Measurements from ENCODE around the gene MPL.

MPL gene

DNA sequence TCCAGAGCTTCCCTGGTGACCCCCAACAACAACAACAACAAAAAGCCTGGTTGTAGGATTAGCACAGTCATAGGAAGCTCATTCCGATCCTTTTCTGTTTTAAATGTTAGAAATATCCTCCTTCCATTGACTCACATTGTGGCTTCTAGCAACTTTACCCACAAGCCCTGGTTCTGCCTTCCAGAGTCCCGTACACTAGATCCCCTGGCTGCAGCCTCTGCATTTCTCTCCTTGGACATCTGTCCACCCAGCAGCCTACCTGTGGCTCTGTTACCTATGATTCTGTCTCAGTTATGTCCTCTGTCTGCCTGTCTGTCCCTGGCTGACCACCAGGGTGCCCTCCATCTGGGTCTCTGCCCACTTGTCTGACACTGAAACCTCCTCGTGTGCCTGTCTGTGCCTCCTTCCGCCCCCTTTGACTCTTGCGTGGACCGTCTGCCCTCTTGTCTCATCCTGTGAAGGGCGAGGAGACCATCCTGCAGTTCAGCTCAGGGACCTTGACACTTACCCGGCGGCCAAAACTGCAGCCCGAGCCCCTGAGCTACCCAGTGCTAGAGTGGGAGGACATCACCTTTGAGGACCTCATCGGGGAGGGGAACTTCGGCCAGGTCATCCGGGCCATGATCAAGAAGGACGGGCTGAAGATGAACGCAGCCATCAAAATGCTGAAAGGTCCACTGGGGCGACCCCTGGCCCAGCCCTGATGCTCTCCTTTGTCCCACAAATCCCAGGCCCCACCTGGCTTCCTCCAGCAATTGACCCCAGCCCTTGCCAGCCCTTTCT lies 20.7 kb upstream of the MPL start:
- no peak overlapping the region for H3K9ac ChIP-seq (ENCODE audit: low read length)
- no peaks in the 10 kb centered on the region for H3K36me3 ChIP-seq (ENCODE audit: control insufficient read depth, insufficient read depth, low read length)
- no peaks in the 10 kb centered on the region for H3K27me3 ChIP-seq (ENCODE audit: control insufficient read depth, insufficient read depth, low read length)
- no peaks in the 10 kb centered on the region for H3K4me1 ChIP-seq (ENCODE audit: control insufficient read depth, insufficient read depth, low read length)
- H3K4me3 ChIP-seq (ENCODE audit: low read depth, low read length), result no peak overlapping the region
- H3K27ac ChIP-seq (ENCODE audit: low read depth, low read length), result no peak overlapping the region
- no peaks in the 10 kb centered on the region for H3K9me3 ChIP-seq (ENCODE audit: control insufficient read depth, insufficient read depth, low read depth, low read length)

DNA sequence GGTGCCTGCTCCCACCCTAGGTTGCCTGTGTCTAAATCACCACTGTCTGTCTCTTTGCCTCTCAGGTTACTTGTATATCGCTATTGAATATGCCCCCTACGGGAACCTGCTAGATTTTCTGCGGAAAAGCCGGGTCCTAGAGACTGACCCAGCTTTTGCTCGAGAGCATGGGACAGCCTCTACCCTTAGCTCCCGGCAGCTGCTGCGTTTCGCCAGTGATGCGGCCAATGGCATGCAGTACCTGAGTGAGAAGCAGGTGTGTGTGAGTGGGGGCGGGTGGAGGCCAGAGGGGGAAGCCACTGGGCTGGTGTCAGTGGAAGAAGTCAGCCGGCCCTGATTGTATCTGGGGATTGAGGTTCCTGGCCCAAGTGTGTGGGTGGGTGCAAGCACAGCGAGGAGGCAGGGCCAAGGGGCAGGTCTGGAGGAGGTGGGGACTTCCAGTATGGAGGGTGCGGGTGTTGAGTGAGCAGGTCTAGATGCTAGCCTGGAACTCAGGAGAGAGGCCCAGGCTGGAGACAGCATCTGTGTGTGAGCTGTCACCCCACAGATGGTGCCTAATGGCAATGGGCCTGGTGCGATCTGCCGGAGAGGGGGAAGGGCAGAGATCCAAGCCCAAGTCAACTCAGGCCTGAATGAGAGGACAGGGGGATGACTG lies 19.7 kb upstream of the MPL start:
- H3K36me3 ChIP-seq (ENCODE audit: control insufficient read depth, insufficient read depth, low read length), result no peaks in the 10 kb centered on the region
- no peak overlapping the region for H3K27ac ChIP-seq (ENCODE audit: low read depth, low read length)
- no peak overlapping the region for H3K4me3 ChIP-seq (ENCODE audit: low read depth, low read length)
- no peak overlapping the region for H3K9ac ChIP-seq (ENCODE audit: low read length)
- H3K27me3 ChIP-seq (ENCODE audit: control insufficient read depth, insufficient read depth, low read length), result no peaks in the 10 kb centered on the region
- H3K4me1 ChIP-seq (ENCODE audit: control insufficient read depth, insufficient read depth, low read length), result no peaks in the 10 kb centered on the region
- no peaks in the 10 kb centered on the region for H3K9me3 ChIP-seq (ENCODE audit: control insufficient read depth, insufficient read depth, low read depth, low read length)

DNA sequence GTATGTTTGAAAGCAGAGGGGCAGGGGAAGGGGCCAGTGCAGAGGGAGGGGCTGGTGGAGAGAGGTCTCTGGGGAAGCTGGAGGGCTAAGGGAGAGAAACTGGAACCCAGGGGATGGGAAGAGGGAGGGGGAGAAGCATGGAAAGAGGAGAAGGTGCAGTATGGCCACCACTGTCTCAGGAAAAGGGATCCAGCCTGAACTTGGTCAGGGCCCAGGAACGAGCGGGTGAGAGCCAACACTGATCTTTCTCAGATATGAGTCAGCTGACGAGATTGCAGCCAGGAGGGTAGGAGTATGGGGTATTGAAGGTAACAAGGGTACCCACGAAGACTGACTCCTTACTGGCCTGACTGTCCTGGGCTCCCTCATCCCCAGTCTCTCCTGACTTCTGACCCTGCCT lies 18.8 kb upstream of the MPL start:
- Histone ChIP-seq H3K27ac (ENCODE audit: low read depth, low read length) (no peak overlapping the region), H3K9ac (ENCODE audit: low read length) (no peak overlapping the region), H3K27me3 (ENCODE audit: control insufficient read depth, insufficient read depth, low read length) (no peaks in the 10 kb centered on the region), H3K4me1 (ENCODE audit: control insufficient read depth, insufficient read depth, low read length) (no peaks in the 10 kb centered on the region), H3K36me3 (ENCODE audit: control insufficient read depth, insufficient read depth, low read length) (no peaks in the 10 kb centered on the region), H3K9me3 (ENCODE audit: control insufficient read depth, insufficient read depth, low read depth, low read length) (no peaks in the 10 kb centered on the region), H3K4me3 (ENCODE audit: low read depth, low read length) (no peak overlapping the region)

DNA sequence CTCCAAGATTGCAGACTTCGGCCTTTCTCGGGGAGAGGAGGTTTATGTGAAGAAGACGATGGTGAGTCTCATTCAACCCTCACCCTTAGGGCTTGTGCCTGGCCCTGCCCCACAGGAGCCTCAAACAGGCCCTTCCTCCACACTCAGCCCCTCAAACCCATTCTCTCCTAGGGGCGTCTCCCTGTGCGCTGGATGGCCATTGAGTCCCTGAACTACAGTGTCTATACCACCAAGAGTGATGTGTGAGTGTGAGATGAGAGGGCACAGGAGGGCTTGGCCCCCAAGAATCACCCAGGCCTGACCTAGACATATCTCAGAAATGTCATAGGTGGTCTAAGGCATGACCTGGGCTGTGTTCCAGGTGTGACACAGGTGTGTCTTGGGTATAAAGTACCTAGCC lies 18.3 kb upstream of the MPL start:
- Histone ChIP-seq H3K4me3 (ENCODE audit: low read depth, low read length) (no peak overlapping the region), H3K27ac (ENCODE audit: low read depth, low read length) (no peak overlapping the region), H3K27me3 (ENCODE audit: control insufficient read depth, insufficient read depth, low read length) (no peaks in the 10 kb centered on the region), H3K4me1 (ENCODE audit: control insufficient read depth, insufficient read depth, low read length) (no peaks in the 10 kb centered on the region), H3K9ac (ENCODE audit: low read length) (no peak overlapping the region), H3K36me3 (ENCODE audit: control insufficient read depth, insufficient read depth, low read length) (no peaks in the 10 kb centered on the region), H3K9me3 (ENCODE audit: control insufficient read depth, insufficient read depth, low read depth, low read length) (no peaks in the 10 kb centered on the region)

DNA sequence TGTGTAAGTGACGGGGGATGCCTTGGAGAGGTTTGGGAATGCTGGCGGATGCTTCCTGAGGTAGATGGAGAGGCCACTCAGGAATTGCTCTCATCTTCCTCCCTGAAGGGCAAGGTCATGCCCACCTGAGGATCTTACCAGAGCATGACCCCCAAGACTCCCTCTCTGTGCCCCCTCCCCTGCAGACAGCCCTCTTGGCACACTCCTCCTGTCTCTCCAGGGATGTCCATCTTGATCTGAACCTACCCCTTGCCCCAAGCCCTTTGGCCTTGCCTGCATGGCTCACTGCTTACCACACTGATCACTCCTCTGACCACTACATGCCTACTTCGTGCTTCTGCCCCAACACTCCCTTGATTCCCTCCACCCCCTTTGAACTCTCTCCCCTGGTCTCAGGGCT lies 17.9 kb upstream of the MPL start:
- no peak overlapping the region for H3K4me3 ChIP-seq (ENCODE audit: low read depth, low read length)
- H3K4me1 ChIP-seq (ENCODE audit: control insufficient read depth, insufficient read depth, low read length), result no peaks in the 10 kb centered on the region
- no peak overlapping the region for H3K9ac ChIP-seq (ENCODE audit: low read length)
- no peaks in the 10 kb centered on the region for H3K36me3 ChIP-seq (ENCODE audit: control insufficient read depth, insufficient read depth, low read length)
- H3K27ac ChIP-seq (ENCODE audit: low read depth, low read length), result no peak overlapping the region
- no peaks in the 10 kb centered on the region for H3K27me3 ChIP-seq (ENCODE audit: control insufficient read depth, insufficient read depth, low read length)
- H3K9me3 ChIP-seq (ENCODE audit: control insufficient read depth, insufficient read depth, low read depth, low read length), result no peaks in the 10 kb centered on the region

DNA sequence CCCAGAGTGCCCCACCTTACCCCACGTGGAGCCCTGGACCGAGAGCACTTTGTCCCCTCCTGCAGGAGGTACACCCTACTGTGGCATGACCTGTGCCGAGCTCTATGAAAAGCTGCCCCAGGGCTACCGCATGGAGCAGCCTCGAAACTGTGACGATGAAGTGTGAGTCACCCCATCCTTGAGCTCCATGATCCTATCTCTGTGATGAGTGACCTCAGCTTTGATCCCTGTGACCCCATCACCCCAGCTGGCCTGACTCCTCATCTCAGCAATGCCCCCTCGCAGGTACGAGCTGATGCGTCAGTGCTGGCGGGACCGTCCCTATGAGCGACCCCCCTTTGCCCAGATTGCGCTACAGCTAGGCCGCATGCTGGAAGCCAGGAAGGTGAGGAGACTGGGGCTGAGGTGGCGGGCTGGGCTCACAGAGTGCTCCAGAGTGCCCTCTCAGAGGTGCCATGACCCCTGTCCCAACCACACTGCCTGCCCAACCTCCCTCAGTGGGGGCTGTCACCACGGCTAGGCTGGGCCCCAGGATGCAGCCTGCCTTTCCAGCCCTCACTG lies 16.2 kb upstream of the MPL start:
- H3K4me1 ChIP-seq (ENCODE audit: control insufficient read depth, insufficient read depth, low read length), result no peaks in the 10 kb centered on the region
- H3K27ac ChIP-seq (ENCODE audit: low read depth, low read length), result no peak overlapping the region
- H3K9me3 ChIP-seq (ENCODE audit: control insufficient read depth, insufficient read depth, low read depth, low read length), result 0 out of 2 replicates have a peak, but pooled peaks cover 3% of the 10 kb centered on the region
- no peaks in the 10 kb centered on the region for H3K27me3 ChIP-seq (ENCODE audit: control insufficient read depth, insufficient read depth, low read length)
- H3K4me3 ChIP-seq (ENCODE audit: low read depth, low read length), result no peak overlapping the region
- no peaks in the 10 kb centered on the region for H3K36me3 ChIP-seq (ENCODE audit: control insufficient read depth, insufficient read depth, low read length)
- no peak overlapping the region for H3K9ac ChIP-seq (ENCODE audit: low read length)

DNA sequence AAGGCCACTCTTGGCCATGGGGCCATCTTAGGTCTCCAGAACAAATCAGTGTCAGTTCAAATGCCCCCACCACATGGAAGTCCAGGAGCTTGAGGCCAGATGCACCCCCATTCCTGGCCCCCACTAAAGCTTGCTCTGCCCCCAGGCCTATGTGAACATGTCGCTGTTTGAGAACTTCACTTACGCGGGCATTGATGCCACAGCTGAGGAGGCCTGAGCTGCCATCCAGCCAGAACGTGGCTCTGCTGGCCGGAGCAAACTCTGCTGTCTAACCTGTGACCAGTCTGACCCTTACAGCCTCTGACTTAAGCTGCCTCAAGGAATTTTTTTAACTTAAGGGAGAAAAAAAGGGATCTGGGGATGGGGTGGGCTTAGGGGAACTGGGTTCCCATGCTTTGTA lies 15.1 kb upstream of the MPL start:
- H3K27ac ChIP-seq (ENCODE audit: low read depth, low read length), result no peak overlapping the region
- H3K4me3 ChIP-seq (ENCODE audit: low read depth, low read length), result no peak overlapping the region
- no peaks in the 10 kb centered on the region for H3K27me3 ChIP-seq (ENCODE audit: control insufficient read depth, insufficient read depth, low read length)
- no peaks in the 10 kb centered on the region for H3K4me1 ChIP-seq (ENCODE audit: control insufficient read depth, insufficient read depth, low read length)
- H3K9me3 ChIP-seq (ENCODE audit: control insufficient read depth, insufficient read depth, low read depth, low read length), result peaks cover 9% of the 10 kb centered on the region
- no peak overlapping the region for H3K9ac ChIP-seq (ENCODE audit: low read length)
- no peaks in the 10 kb centered on the region for H3K36me3 ChIP-seq (ENCODE audit: control insufficient read depth, insufficient read depth, low read length)

DNA sequence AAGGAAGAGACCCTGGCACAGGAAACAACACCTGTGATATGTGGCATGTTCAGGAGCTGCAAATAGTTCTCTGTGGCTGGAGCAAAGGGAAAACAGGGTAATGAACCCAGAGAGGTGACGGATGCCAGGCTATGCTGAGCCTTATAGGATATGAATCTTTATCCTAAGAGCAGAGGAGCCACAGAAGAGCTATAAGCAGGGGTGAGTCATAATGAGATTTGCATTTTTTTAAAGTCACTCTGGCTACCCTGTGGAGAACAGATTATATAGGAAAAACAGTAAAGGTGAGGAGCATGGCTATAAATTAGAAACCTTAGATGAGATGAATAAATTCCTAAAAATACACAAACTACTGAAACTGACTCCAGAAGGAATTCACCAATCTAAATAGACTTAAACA lies 12.8 kb upstream of the MPL start:
- peaks cover 16% of the 10 kb centered on the region for H3K9me3 ChIP-seq (ENCODE audit: control insufficient read depth, insufficient read depth, low read depth, low read length)
- peaks cover 2% of the 10 kb centered on the region; the same call in 1 of the 2 replicates for H3K4me1 ChIP-seq (ENCODE audit: control insufficient read depth, insufficient read depth, low read length)
- no peak overlapping the region for H3K27ac ChIP-seq (ENCODE audit: low read depth, low read length)
- no peak overlapping the region for H3K4me3 ChIP-seq (ENCODE audit: low read depth, low read length)
- H3K27me3 ChIP-seq (ENCODE audit: control insufficient read depth, insufficient read depth, low read length), result no peaks in the 10 kb centered on the region
- no peak overlapping the region for H3K9ac ChIP-seq (ENCODE audit: low read length)
- no peaks in the 10 kb centered on the region for H3K36me3 ChIP-seq (ENCODE audit: control insufficient read depth, insufficient read depth, low read length)

DNA sequence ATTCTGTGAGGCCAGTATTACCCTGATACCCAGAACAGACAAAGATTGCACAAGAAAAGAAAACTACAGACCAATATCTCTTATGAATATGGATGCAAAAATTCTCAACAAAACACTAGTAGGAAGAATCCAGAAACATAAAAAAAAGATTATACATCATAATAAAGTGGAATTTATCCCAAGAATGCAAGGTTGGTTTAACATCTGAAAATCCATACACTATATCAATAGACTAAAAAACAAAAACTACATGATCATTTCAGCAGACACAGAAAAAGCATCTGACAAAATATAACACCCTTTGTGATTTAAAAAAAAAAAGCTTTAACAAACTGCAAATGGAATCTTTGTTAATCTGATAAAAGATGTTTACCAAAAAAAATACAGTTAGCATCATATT lies 12.2 kb upstream of the MPL start:
- Histone ChIP-seq H3K36me3 (ENCODE audit: control insufficient read depth, insufficient read depth, low read length) (no peaks in the 10 kb centered on the region), H3K9ac (ENCODE audit: low read length) (no peak overlapping the region), H3K27ac (ENCODE audit: low read depth, low read length) (no peak overlapping the region), H3K4me1 (ENCODE audit: control insufficient read depth, insufficient read depth, low read length) (peaks cover 7% of the 10 kb centered on the region), H3K27me3 (ENCODE audit: control insufficient read depth, insufficient read depth, low read length) (no peaks in the 10 kb centered on the region), H3K9me3 (ENCODE audit: control insufficient read depth, insufficient read depth, low read depth, low read length) (peaks cover 16% of the 10 kb centered on the region), H3K4me3 (ENCODE audit: low read depth, low read length) (no peak overlapping the region)

DNA sequence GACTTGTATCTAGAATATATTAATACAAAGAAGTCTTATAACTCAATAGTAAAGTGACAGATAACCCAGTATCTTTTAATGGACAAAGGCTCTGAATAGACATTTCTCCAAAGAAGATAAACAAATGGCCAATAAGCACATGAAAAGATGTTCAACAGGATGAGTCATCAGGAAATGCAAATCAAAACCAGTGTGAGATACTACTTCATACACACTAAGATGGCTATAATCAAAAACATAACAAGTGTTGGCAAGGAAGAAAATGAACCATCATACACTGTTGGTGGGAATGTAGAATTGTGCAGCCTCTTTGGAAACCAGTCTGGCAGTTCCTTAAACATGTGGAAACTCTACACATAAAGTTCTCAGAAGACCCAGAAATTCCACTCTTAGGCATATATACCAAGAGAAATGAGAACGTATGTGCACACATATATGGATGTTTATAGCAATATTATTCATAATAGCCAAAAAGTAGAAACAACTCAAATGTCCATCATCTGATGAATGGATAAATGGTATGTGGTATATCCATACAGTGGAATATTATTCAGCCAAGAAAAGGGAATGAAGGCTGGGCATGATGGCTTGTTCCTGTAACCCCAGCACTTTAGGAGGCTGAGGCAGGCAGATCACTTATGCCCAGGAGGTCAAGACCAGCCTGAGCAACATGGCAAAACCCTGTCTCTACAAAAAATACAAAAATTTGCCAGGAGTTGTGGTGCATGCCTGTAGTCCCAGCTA lies 9.9 kb upstream of the MPL start:
- Histone ChIP-seq H3K36me3 (ENCODE audit: control insufficient read depth, insufficient read depth, low read length) (no peaks in the 10 kb centered on the region), H3K27me3 (ENCODE audit: control insufficient read depth, insufficient read depth, low read length) (no peaks in the 10 kb centered on the region), H3K27ac (ENCODE audit: low read depth, low read length) (no peak overlapping the region), H3K9ac (ENCODE audit: low read length) (no peak overlapping the region), H3K9me3 (ENCODE audit: control insufficient read depth, insufficient read depth, low read depth, low read length) (peaks cover 16% of the 10 kb centered on the region), H3K4me1 (ENCODE audit: control insufficient read depth, insufficient read depth, low read length) (peaks cover 13% of the 10 kb centered on the region), H3K4me3 (ENCODE audit: low read depth, low read length) (no peak overlapping the region)

Measured in HUES6 (cell line).